HepG2 (cell line): ENCODE measurements around the gene HTR3C. TPM values are rescaled to one million over a fixed set of nuclear protein-coding genes. Genes with fewer than 3 reads are reported as not detected.
A peak's percentile ranks its signal among the peaks of the same experiment; 100 is the strongest.

Experiments
- ATAC-seq: fragments of 200-7000 bp; cut with Tn5 transposase; 3 replicates; pipeline ENCODE4 v1.9.1; 2020; ENCODE audit warnings: mild to moderate bottlenecking, moderate library complexity
- BruUV-seq: library from RNA; stranded (reverse); fragments of 400-500 nt; replicated peaks from 2 replicates; lab custom pipeline; 2021; lab: Mats Ljungman, UMichigan
- CTCF ChIA-PET: fragments of 300-600 bp; formaldehyde crosslinking; extraction: SDS; loops from one replicate; lab custom pipeline; 2021; ENCODE audit warnings: low total read pairs, inconsistent platforms, low intra/inter-chr PET ratio; lab: Yijun Ruan, JAX
- POLR2A ChIA-PET: fragments of 350-600 bp; sonication (Branson Sonifier 250); formaldehyde crosslinking; loops from one replicate; lab custom pipeline; 2020; ENCODE audit warnings: antibody characterized with exemption, inconsistent platforms; lab: Yijun Ruan, JAX
- DNase-seq: peaks from one replicate; pipeline ENCODE4 v3.0.0-alpha.2; 2015; ENCODE audit warnings: low spot score
- FAIRE-seq: peaks from 3 replicates; lab custom pipeline; 2011; peaks lifted over from hg19 to GRCh38; lab: Jason Lieb, UNC
- H2AFZ ChIP-seq: one replicate; pipeline ENCODE4 v1.6.1; 2011; ENCODE audit warnings: low read length, inconsistent platforms
- H3K27ac ChIP-seq: fragments of 300-600 bp; 3 replicates; pipeline ENCODE4 v1.8.0; 2011; ENCODE audit warnings: mixed run types, mild to moderate bottlenecking, mixed read lengths, low read length, inconsistent platforms; ENCODE audit not compliant: insufficient read depth; ENCODE audit errors: extremely low read length
- H3K27me3 ChIP-seq, 2 experiments: fragments of 200-600 bp in 1 of 2; 2 replicates in 1 of 2; 3 replicates in 1 of 2; pipeline versions ENCODE4 v1.6.0 to v1.8.0; 2011; ENCODE audit warnings: low read length in 2 of 2, mild to moderate bottlenecking in 2 of 2, moderate library complexity in 2 of 2, inconsistent platforms in 1 of 2; ENCODE audit not compliant: insufficient read depth in 2 of 2, control insufficient read depth in 1 of 2
- H3K36me3 ChIP-seq, 2 experiments: fragments of 200-600 bp in 1 of 2; replicated peaks in 1 of 2; 2 replicates in 1 of 2; 3 replicates in 1 of 2; pipeline versions ENCODE4 v1.5.1 to v1.8.0; 2011; ENCODE audit warnings: low read length in 2 of 2, inconsistent platforms in 1 of 2; ENCODE audit not compliant: insufficient read depth in 2 of 2, control insufficient read depth in 1 of 2
- H3K4me1 ChIP-seq: 2 replicates; pipeline ENCODE4 v1.5.1; 2012; ENCODE audit warnings: low read length, inconsistent platforms; ENCODE audit not compliant: insufficient read depth
- H3K4me2 ChIP-seq: 2 replicates; pipeline ENCODE4 v1.6.0; 2011; ENCODE audit warnings: low read depth, low read length, inconsistent platforms
- H3K4me3 ChIP-seq, 3 experiments: fragments of 200-600 bp in 1 of 3; sonication (generic), shearing (Covaris generic) in 1 of 3; replicated peaks in 1 of 3; 2 replicates each; pipeline ENCODE4 v1.5.1; 2011 to 2016; ENCODE audit warnings: low read length in 3 of 3, inconsistent platforms in 2 of 3, low read depth in 2 of 3, mild to moderate bottlenecking in 2 of 3, control low read depth in 1 of 3, mixed read lengths in 1 of 3; ENCODE audit not compliant: insufficient read depth in 1 of 3
- H3K79me2 ChIP-seq: one replicate; pipeline ENCODE4 v1.6.1; 2011; ENCODE audit warnings: low read length, inconsistent platforms; ENCODE audit not compliant: insufficient read depth
- H3K9ac ChIP-seq: 2 replicates; pipeline ENCODE4 v1.6.0; 2011; ENCODE audit warnings: mild to moderate bottlenecking, low read depth, low read length, inconsistent platforms; ENCODE audit not compliant: insufficient read depth
- H3K9me3 ChIP-seq: 2 replicates; pipeline ENCODE4 v1.5.1; 2012; ENCODE audit warnings: mild to moderate bottlenecking, low read length
- H4K20me1 ChIP-seq: 2 replicates; pipeline ENCODE4 v1.6.0; 2011; ENCODE audit warnings: inconsistent platforms, mild to moderate bottlenecking, low read length, moderate library complexity; ENCODE audit not compliant: insufficient read depth
- ATM ChIP-seq: fragments of 450-650 bp; IDR thresholded peaks from 2 replicates; pipeline ENCODE4 v1.7.1; 2017; ENCODE audit warnings: mild to moderate bottlenecking, borderline replicate concordance
- DDIT3 ChIP-seq: sonication (generic); formaldehyde crosslinking; IDR thresholded peaks from 2 replicates; pipeline ENCODE4 v1.4.0; 2020; ENCODE audit warnings: mild to moderate bottlenecking, missing genetic modification reagents
- FOXO4 ChIP-seq: sonication (generic); formaldehyde crosslinking; conservative IDR thresholded peaks from 2 replicates; pipeline ENCODE4 v1.8.1; 2023; ENCODE audit warnings: missing genetic modification reagents
- FUBP1 ChIP-seq: sonication (generic); formaldehyde crosslinking; IDR thresholded peaks from 2 replicates; pipeline ENCODE4 v1.5.1; 2020; ENCODE audit warnings: missing genetic modification reagents, mild to moderate bottlenecking, borderline replicate concordance
- KLF11 ChIP-seq: IDR thresholded peaks from 2 replicates; pipeline ENCODE4 v1.6.1; 2016; ENCODE audit warnings: missing compliant biosample characterization
- NFATC3 ChIP-seq: sonication (generic); formaldehyde crosslinking; IDR thresholded peaks from 2 replicates; pipeline ENCODE4 v1.5.1; 2020; ENCODE audit warnings: mild to moderate bottlenecking, missing genetic modification reagents
- NKX3-1 ChIP-seq: sonication (generic); formaldehyde crosslinking; IDR thresholded peaks from 2 replicates; pipeline ENCODE4 v1.5.0; 2020; ENCODE audit warnings: missing genetic modification reagents
- ZFY ChIP-seq: sonication (generic); formaldehyde crosslinking; IDR thresholded peaks from 2 replicates; pipeline ENCODE4 v1.4.0; 2020; ENCODE audit warnings: missing genetic modification reagents
- ZNF343 ChIP-seq: sonication (generic); formaldehyde crosslinking; IDR thresholded peaks from 2 replicates; pipeline ENCODE4 v1.4.0; 2020; ENCODE audit warnings: mild to moderate bottlenecking, missing genetic modification reagents
- ZNF512B ChIP-seq: sonication (generic); formaldehyde crosslinking; IDR thresholded peaks from 2 replicates; pipeline ENCODE4 v1.5.1; 2020; ENCODE audit warnings: missing genetic modification reagents, mild to moderate bottlenecking, borderline replicate concordance
- ZNF549 ChIP-seq: sonication (generic); formaldehyde crosslinking; IDR thresholded peaks from 2 replicates; pipeline ENCODE4 v1.5.0; 2020; ENCODE audit warnings: missing genetic modification reagents
- ZNF7 ChIP-seq: IDR thresholded peaks from 2 replicates; pipeline ENCODE4 v1.6.1; 2016; ENCODE audit warnings: missing biosample characterization, missing genetic modification reagents
- ZNF747 ChIP-seq: sonication (generic); formaldehyde crosslinking; IDR thresholded peaks from 2 replicates; pipeline ENCODE4 v1.8.1; 2023; ENCODE audit warnings: missing genetic modification reagents, mild to moderate bottlenecking, borderline replicate concordance
- WGBS: methylation state at CpG from one replicate; pipeline ENCODE4 v1.1.6; 2017; ENCODE audit warnings: low lambda C conversion rate; 5-methylcytosine and 5-hydroxymethylcytosine counted together
- in situ Hi-C: cut with HindIII; loops from 2 replicates; pipeline ENCODE4 v1.10.0; 2017; ENCODE audit warnings: low pct_unique_long_range_greater_than_20kb; ENCODE audit not compliant: extremely low pct_ligation_motif_present
- intact Hi-C: fragments of 100-400 bp; cut with micrococcal nuclease; formaldehyde crosslinking; loops from one replicate; pipeline ENCODE4 v1.10.0; 2022; ENCODE audit not compliant: unreplicated experiment
- polyA plus RNA-seq, 8 experiments: library from polyadenylated mRNA; depleted of rRNA in 3 of 8; stranded (reverse) in 7 of 8; unstranded in 1 of 8; fragments of >200 nt; fragmentation: Illumina TruSeq in 4 of 8; extraction: Trizol in 4 of 8; gene quantifications; 2 replicates each; pipeline versions ENCODE4 v1.2.1 to v1.2.3, GENCODE V29; 2011 to 2016; ENCODE audit warnings: low read depth in 4 of 8, missing spikeins in 1 of 8, mixed read lengths in 1 of 8; ENCODE audit not compliant: insufficient read depth in 1 of 8
- total RNA-seq, 5 experiments: library from RNA; depleted of rRNA; stranded (reverse); fragments of >200 nt; fragmentation: Illumina TruSeq; extraction: Trizol; gene quantifications; 2 replicates each; pipeline ENCODE4 v1.2.3, GENCODE V29; 2016; ENCODE audit warnings: low read depth in 1 of 5

HTR3C gene
- total and polyA plus RNA-seq, 2 of the 13 experiments (the other 11 are each of a cell fraction or from before 2014, with no cell fraction given), result not detected

GRCh38 chr3:184031187-184031792, 21.6 kb upstream of the HTR3C start, which contains the start of gene HTR3D (continued):
- TF ChIP-seq FUBP1 (CRISPR knock-in tag) (no peak), ZFY (CRISPR knock-in tag) (no peak), ZNF512B (CRISPR knock-in tag) (no peak)

- Histone ChIP-seq H3K36me3 (no peaks in the 10 kb centered on the region), H3K4me1 (no peaks in the 10 kb centered on the region), H4K20me1 (no peaks in the 10 kb centered on the region), H3K27ac (no peak overlapping the region), H2AFZ (no peak overlapping the region), H3K4me2 (no peak overlapping the region), H3K27me3 (peaks cover 0 to 33% of the 10 kb centered on the region in 2 experiments; a peak in 3 of 5 replicates), H3K9ac (no peak overlapping the region), H3K79me2 (no peaks in the 10 kb centered on the region), H3K9me3 (no peaks in the 10 kb centered on the region), H3K4me3 (no peak overlapping the region)
- intact Hi-C loops, result no loop called here
- no peak for DNase-seq
- ATAC-seq, result peak; percentile 33; the same call in 1 of the 3 replicates
- in situ Hi-C loops, result no loop called here
- BruUV-seq, result no TSS peak
- FAIRE-seq, result no peak
- 27% methylated on average over 6 of the region's 7 CpGs for WGBS
- ChIA-PET POLR2A (no interaction called here), CTCF (no interaction called here)
- no peak for TF ChIP-seq DDIT3
- TF ChIP-seq ZNF7 (CRISPR knock-in tag), result no peak
- TF ChIP-seq NFATC3 (CRISPR knock-in tag), result no peak
- TF ChIP-seq ZNF549, result no peak
- no peak for TF ChIP-seq ATM
- TF ChIP-seq FOXO4, result no peak
- TF ChIP-seq NKX3-1 (CRISPR knock-in tag), result no peak
- TF ChIP-seq KLF11 (CRISPR knock-in tag), result no peak
- no peak for TF ChIP-seq ZNF747 (CRISPR knock-in tag)
- TF ChIP-seq ZNF343 (CRISPR knock-in tag), result no peak
These were observed 15.0 kb upstream of the HTR3C start for GRCh38 chr3:184037816-184038215.
